ENCODE measurements around the gene KANK3. TPM values are rescaled to one million over a fixed set of nuclear protein-coding genes. Genes with fewer than 3 reads are reported as not detected.

Gene KANK3
- total and polyA plus RNA-seq, 9 of the 15 experiments (the other 6 are each of a cell fraction or from before 2014, with no cell fraction given), result 0.03 to 0.40 (median 0.08) TPM; not detected in 6

DNA sequence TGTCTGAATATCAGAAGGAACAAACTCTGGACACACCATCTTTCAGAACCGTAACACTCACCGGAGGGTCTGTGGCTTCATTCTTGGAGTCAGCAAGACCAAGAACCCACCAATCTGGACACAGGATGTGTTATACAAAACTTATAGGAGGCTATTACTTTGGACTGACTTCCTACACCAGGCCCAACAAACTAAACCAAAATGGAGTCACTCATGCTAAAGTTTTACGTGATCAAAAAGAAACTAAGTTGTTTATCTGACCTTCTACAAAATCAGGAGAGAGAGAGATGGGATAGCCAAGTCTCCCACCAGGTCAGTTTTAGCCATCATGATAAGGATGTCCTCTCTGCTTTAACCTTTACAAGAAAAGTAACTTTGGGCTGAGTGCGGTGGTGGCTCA lies 43.9 kb upstream of the KANK3 start (continued):
- TF ChIP-seq, protein P1, sequence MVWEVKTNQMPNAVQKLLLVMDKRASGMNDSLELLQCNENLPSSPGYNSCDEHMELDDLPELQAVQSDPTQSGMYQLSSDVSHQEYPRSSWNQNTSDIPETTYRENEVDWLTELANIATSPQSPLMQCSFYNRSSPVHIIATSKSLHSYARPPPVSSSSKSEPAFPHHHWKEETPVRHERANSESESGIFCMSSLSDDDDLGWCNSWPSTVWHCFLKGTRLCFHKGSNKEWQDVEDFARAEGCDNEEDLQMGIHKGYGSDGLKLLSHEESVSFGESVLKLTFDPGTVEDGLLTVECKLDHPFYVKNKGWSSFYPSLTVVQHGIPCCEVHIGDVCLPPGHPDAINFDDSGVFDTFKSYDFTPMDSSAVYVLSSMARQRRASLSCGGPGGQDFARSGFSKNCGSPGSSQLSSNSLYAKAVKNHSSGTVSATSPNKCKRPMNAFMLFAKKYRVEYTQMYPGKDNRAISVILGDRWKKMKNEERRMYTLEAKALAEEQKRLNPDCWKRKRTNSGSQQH (CRISPR knock-in tag; IDR thresholded peaks at IDR 0.05), result no peak
- TF ChIP-seq TEAD2 (tag; IDR thresholded peaks at IDR 0.05) (peak; percentile 57; the same call in 1 of the 2 replicates), CC2D1A (IDR thresholded peaks at IDR 0.05) (no peak), SMAD2 (IDR thresholded peaks at IDR 0.05; ENCODE audit: low read depth, low read length) (no peak), ZNF436 (CRISPR knock-in tag; IDR thresholded peaks at IDR 0.05) (no peak), XRCC3 (IDR thresholded peaks at IDR 0.05) (no peak), ZNF253 (CRISPR knock-in tag; conservative IDR thresholded peaks at IDR 0.05) (no peak), ZNF764 (CRISPR knock-in tag; IDR thresholded peaks at IDR 0.05; ENCODE audit: low read depth) (no peak), ZNF551 (CRISPR knock-in tag; IDR thresholded peaks at IDR 0.05) (no peak), ZKSCAN1 (IDR thresholded peaks at IDR 0.05; ENCODE audit: low read depth, low read length) (no peak), FUS (optimal IDR thresholded peaks at IDR 0.05; ENCODE audit: low read depth, low read length) (no peak), POLR2G (IDR thresholded peaks at IDR 0.05; ENCODE audit: low read depth, low read length) (no peak), ETV5 (CRISPR knock-in tag; IDR thresholded peaks at IDR 0.05; ENCODE audit: low read depth) (no peak), ZNF583 (CRISPR knock-in tag; IDR thresholded peaks at IDR 0.05) (peak; percentile 72; the same call in 1 of the 2 replicates), SRSF7 (optimal IDR thresholded peaks at IDR 0.05; ENCODE audit: low read depth, low read length) (no peak), MAFF (IDR thresholded peaks at IDR 0.05; ENCODE audit: low read length) (no peak), MECOM (CRISPR knock-in tag; IDR thresholded peaks at IDR 0.05) (0 out of 2 replicates have a peak, but pooled peaks have one; percentile 26)
- TF ChIP-seq, protein P2, sequence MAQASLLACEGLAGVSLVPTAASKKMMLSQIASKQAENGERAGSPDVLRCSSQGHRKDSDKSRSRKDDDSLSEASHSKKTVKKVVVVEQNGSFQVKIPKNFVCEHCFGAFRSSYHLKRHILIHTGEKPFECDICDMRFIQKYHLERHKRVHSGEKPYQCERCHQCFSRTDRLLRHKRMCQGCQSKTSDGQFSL (CRISPR knock-in tag; IDR thresholded peaks at IDR 0.05), result no peak
- TF ChIP-seq, protein P2 (tag; IDR thresholded peaks at IDR 0.05), result peak in 1 of 2 experiments; percentile 84; a peak in 1 of 4 replicates
- TF ChIP-seq, protein P3, sequence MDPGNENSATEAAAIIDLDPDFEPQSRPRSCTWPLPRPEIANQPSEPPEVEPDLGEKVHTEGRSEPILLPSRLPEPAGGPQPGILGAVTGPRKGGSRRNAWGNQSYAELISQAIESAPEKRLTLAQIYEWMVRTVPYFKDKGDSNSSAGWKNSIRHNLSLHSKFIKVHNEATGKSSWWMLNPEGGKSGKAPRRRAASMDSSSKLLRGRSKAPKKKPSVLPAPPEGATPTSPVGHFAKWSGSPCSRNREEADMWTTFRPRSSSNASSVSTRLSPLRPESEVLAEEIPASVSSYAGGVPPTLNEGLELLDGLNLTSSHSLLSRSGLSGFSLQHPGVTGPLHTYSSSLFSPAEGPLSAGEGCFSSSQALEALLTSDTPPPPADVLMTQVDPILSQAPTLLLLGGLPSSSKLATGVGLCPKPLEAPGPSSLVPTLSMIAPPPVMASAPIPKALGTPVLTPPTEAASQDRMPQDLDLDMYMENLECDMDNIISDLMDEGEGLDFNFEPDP (CRISPR knock-in tag; IDR thresholded peaks at IDR 0.05), result no peak

Measured in K562 (cell line).